OCI-LY1 (cell line): ENCODE data around the gene SHCBP1.

Experiments used
- EZH2 ChIP-seq: fragments of 200-600 bp; sonication (generic), shearing (Covaris generic); IDR thresholded peaks from 2 replicates; pipeline ENCODE4 v1.8.0; 2017; ENCODE audit warnings: borderline replicate concordance, mixed run types, mild to moderate bottlenecking, antibody characterized with exemption, low read length, moderate library complexity, mixed read lengths
- TF ChIP-seq, protein P1 (sequence below): fragments of 200-600 bp; sonication (generic), shearing (Covaris generic); IDR thresholded peaks from 2 replicates; pipeline ENCODE4 v1.5.1; 2017; ENCODE audit warnings: mild to moderate bottlenecking, antibody characterized with exemption, low read length, moderate library complexity, mixed read lengths

- TF ChIP-seq, protein P1, sequence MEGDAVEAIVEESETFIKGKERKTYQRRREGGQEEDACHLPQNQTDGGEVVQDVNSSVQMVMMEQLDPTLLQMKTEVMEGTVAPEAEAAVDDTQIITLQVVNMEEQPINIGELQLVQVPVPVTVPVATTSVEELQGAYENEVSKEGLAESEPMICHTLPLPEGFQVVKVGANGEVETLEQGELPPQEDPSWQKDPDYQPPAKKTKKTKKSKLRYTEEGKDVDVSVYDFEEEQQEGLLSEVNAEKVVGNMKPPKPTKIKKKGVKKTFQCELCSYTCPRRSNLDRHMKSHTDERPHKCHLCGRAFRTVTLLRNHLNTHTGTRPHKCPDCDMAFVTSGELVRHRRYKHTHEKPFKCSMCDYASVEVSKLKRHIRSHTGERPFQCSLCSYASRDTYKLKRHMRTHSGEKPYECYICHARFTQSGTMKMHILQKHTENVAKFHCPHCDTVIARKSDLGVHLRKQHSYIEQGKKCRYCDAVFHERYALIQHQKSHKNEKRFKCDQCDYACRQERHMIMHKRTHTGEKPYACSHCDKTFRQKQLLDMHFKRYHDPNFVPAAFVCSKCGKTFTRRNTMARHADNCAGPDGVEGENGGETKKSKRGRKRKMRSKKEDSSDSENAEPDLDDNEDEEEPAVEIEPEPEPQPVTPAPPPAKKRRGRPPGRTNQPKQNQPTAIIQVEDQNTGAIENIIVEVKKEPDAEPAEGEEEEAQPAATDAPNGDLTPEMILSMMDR: no peak
- no peak for TF ChIP-seq EZH2
Measured at GRCh38 chr16:46558018-46558417, 63.2 kb downstream of the SHCBP1 start.
